Amygdala (tissue), 56 donors: Measurements from ENCODE around the gene NARF.
"Not testable (repeated sequence)": the region's sequence is repeated elsewhere in the genome, so short reads cannot be mapped to it uniquely, and the experiment has no call there.

ENCODE experiments used
- DNase-seq, 56 donors: peaks; one replicate each; lab custom pipeline; 2025; lab: John Stamatoyannopoulos, UW

Gene NARF

GRCh38 chr17:82444941-82445521 is 13.5 kb upstream of the NARF start:
- peak in 9 of 56 donors; percentile 19 to 52 (median 32) for DNase-seq

- DNase-seq, result no peak
Observed at GRCh38 chr17:82445542-82445941, 13.0 kb upstream of the NARF start.

- no peak for DNase-seq
Observed at GRCh38 chr17:82446124-82446523, 12.4 kb upstream of the NARF start.

- DNase-seq, result no peak
Observed at GRCh38 chr17:82446649-82447048, 11.9 kb upstream of the NARF start.

GRCh38 chr17:82447876-82448275 is 10.7 kb upstream of the NARF start:
- no peak for DNase-seq

- DNase-seq, result no peak
Observed at GRCh38 chr17:82449131-82449882, 9.2 kb upstream of the NARF start.

GRCh38 chr17:82449883-82450356 is 8.6 kb upstream of the NARF start:
- DNase-seq, result no peak

GRCh38 chr17:82450357-82451106 is 8.0 kb upstream of the NARF start, which contains the start of gene CYBC1:
Gene CYBC1, minus strand, starts transcription at chr17:82450752. Its CDS starts 1,498 bp downstream, at chr17:82449254.
- DNase-seq, result peak in 55 of 56 donors; percentile 37 to 95 (median 83)

- DNase-seq, result no peak
Observed at GRCh38 chr17:82452162-82452561, 6.4 kb upstream of the NARF start.

GRCh38 chr17:82453151-82453550 is 5.4 kb upstream of the NARF start:
- not testable (repeated sequence) for DNase-seq

- not testable (repeated sequence) for DNase-seq
Observed at GRCh38 chr17:82453706-82454105, 4.8 kb upstream of the NARF start.

- DNase-seq, result peak in 1 of 56 donors; percentile 4
Observed at GRCh38 chr17:82457073-82457928, 1.2 kb upstream of the NARF start.

GRCh38 chr17:82457929-82458178 is 687 bp upstream of the NARF start:
- DNase-seq, result peak in 1 of 56 donors; percentile 67

- DNase-seq, result peak in 2 of 56 donors; percentile 34 to 35
Observed at GRCh38 chr17:82458885-82459424, 414 bp downstream of the NARF start.

GRCh38 chr17:82459936-82460335 is 1.4 kb downstream of the NARF start:
- not testable (repeated sequence) for DNase-seq

- no peak for DNase-seq
Observed at GRCh38 chr17:82461827-82462524, 3.4 kb downstream of the NARF start.

GRCh38 chr17:82463391-82463790 is 4.8 kb downstream of the NARF start:
- DNase-seq, result no peak

GRCh38 chr17:82463925-82464566 is 5.5 kb downstream of the NARF start:
- no peak for DNase-seq

GRCh38 chr17:82464567-82464929 is 6.0 kb downstream of the NARF start:
- no peak for DNase-seq
